ENCODE data around the gene GRIN3B. TPM values are rescaled to one million over a fixed set of nuclear protein-coding genes. Genes with fewer than 3 reads are reported as not detected.

Gene GRIN3B
- total and polyA plus RNA-seq, 2 experiments from 2014 or later: 0.54 TPM; not detected in 1

DNA sequence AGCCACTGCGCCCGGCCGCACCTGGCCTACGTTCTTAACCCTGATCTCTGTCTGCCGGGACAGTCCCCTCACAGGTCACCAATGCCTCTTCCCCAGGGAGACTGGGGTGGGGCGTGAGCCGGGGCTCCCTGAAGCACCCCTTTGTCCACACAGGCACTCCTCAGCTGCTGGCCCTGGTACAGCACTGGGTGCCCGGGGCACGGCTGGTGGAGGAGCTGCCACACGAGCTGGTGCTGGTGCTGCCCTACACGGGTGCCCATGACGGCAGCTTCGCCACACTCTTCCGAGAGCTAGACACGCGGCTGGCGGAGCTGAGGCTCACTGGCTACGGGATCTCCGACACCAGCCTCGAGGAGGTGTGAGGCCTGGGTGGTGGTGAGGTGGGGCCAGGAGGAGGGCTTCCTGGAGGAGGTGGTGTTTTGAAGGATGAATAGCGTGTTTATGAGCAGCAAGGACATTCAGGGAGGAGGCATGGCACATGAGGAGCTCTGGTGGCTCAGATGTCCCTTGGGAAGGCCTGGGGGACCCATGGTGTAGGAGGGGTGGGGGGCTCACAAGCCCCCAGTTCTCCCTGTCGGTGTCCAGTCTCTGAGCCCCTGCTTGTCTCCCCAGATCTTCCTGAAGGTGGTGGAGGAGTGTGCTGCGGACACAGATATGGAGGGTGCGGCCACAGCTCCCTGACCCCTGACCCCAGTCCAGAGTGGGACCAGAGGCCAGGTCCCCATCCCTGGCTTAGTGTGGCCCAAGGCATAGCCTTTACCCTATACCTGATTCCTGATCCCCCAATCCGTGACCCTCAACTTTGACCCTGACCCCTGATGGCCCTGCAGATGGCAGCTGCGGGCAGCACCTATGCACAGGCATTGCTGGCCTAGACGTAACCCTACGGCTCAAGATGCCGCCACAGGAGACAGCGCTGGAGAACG is 53.2 kb downstream of the GRIN3B start:
- Histone ChIP-seq H3K79me2 (ENCODE audit: insufficient read depth) (no peaks in the 10 kb centered on the region), H3K9ac (no peak overlapping the region), H3F3A (ENCODE audit: insufficient read depth) (no peaks in the 10 kb centered on the region), H3K4me3 (no peak overlapping the region), H3K27ac (no peak overlapping the region), H3K36me3 (ENCODE audit: low read depth) (no peaks in the 10 kb centered on the region), H3K27me3 (replicated peaks; ENCODE audit: insufficient read depth) (no peaks in the 10 kb centered on the region), H3K4me1 (ENCODE audit: insufficient read depth) (no peaks in the 10 kb centered on the region), H2AFZ (no peak overlapping the region), H4K20me1 (ENCODE audit: insufficient read depth) (no peaks in the 10 kb centered on the region), H3K9me3 (ENCODE audit: low read depth) (no peaks in the 10 kb centered on the region), H3K4me2 (ENCODE audit: unreplicated experiment) (no peak overlapping the region), H3K9me2 (ENCODE audit: insufficient read depth) (no peaks in the 10 kb centered on the region)
- in situ Hi-C loops (cut with MboI): no loop called here
- 86 to 87% methylated on average over 31 of the region's 31 CpGs for WGBS, 2 experiments (ENCODE audit: low coverage in 1 of 2, low lambda C conversion rate in 2 of 2, missing lambda C conversion rate in 2 of 2)
- TF ChIP-seq EZH2 (IDR thresholded peaks at IDR 0.05; ENCODE audit: insufficient read depth, poor library complexity, severe bottlenecking) (no peak), EZH2phosphoT487 (IDR thresholded peaks at IDR 0.05; ENCODE audit: insufficient read depth, low read depth) (no peak)
- DNase-seq: no peak

DNA sequence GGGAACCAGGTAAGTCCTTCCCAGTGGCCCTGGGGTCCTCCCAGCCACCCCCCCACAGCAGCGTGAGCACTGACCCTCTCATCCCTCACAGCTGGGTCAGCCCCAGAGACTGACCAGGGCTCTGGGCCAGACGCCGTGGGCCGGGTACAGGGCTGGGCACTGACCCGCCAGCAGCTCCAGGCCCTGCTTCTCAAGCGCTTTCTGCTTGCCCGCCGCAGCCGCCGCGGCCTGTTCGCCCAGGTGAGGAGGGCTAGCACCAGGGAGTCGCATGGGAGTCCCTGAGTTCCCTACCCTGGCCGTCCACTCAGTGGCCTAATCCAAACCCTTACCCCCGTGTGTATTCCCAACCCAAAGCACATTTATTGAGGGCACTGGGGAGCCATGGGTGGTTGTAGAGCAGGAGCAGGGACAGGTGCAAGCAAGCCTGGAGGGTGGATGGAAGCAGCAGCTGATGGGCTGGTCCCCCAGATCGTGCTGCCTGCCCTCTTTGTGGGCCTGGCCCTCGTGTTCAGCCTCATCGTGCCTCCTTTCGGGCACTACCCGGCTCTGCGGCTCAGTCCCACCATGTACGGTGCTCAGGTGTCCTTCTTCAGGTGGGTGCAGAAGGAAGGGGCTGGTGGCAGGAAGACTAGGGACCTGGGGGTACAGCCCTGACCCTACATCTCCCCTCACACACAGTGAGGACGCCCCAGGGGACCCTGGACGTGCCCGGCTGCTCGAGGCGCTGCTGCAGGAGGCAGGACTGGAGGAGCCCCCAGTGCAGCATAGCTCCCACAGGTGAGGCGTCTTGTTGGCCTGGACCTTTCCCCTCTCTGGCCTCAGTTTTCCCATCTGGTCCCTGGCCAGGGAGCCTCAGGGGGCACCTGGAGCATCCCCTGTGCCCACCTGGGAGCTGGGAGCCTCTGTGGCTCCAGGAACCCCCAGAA is 54.1 kb downstream of the GRIN3B start:
- no peak overlapping the region for H2AFZ ChIP-seq
- no peaks in the 10 kb centered on the region for H4K20me1 ChIP-seq (ENCODE audit: insufficient read depth)
- H3K9me3 ChIP-seq (ENCODE audit: low read depth): no peaks in the 10 kb centered on the region
- in situ Hi-C loops (cut with MboI): no loop called here
- no peak overlapping the region for H3K4me2 ChIP-seq (ENCODE audit: unreplicated experiment)
- H3K4me1 ChIP-seq (ENCODE audit: insufficient read depth): no peaks in the 10 kb centered on the region
- no peaks in the 10 kb centered on the region for H3K36me3 ChIP-seq (ENCODE audit: low read depth)
- H3K9me2 ChIP-seq (ENCODE audit: insufficient read depth): no peaks in the 10 kb centered on the region
- H3F3A ChIP-seq (ENCODE audit: insufficient read depth): no peaks in the 10 kb centered on the region
- H3K4me3 ChIP-seq: no peak overlapping the region
- no peak overlapping the region for H3K27ac ChIP-seq
- no peaks in the 10 kb centered on the region for H3K79me2 ChIP-seq (ENCODE audit: insufficient read depth)
- WGBS, 2 experiments (ENCODE audit: low coverage in 1 of 2, low lambda C conversion rate in 2 of 2, missing lambda C conversion rate in 2 of 2): 85 to 88% methylated on average over 27 to 28 of the region's 28 CpGs
- no peak for DNase-seq
- no peaks in the 10 kb centered on the region for H3K27me3 ChIP-seq (replicated peaks; ENCODE audit: insufficient read depth)
- H3K9ac ChIP-seq: no peak overlapping the region
- TF ChIP-seq EZH2phosphoT487 (IDR thresholded peaks at IDR 0.05; ENCODE audit: insufficient read depth, low read depth) (no peak), EZH2 (IDR thresholded peaks at IDR 0.05; ENCODE audit: insufficient read depth, poor library complexity, severe bottlenecking) (no peak)

DNA sequence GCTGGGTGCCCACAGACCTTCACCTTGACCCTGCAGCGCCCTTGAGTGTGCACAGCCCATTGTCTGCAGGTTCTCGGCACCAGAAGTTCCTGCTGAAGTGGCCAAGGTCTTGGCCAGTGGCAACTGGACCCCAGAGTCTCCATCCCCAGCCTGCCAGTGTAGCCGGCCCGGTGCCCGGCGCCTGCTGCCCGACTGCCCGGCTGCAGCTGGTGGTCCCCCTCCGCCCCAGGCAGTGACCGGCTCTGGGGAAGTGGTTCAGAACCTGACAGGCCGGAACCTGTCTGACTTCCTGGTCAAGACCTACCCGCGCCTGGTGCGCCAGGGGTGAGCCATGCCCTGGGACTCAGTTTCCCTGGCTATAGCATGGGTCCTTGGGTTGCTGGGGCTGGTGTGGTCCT is 54.8 kb downstream of the GRIN3B start:
- no peak overlapping the region for H2AFZ ChIP-seq
- no peaks in the 10 kb centered on the region for H4K20me1 ChIP-seq (ENCODE audit: insufficient read depth)
- no peaks in the 10 kb centered on the region for H3K9me2 ChIP-seq (ENCODE audit: insufficient read depth)
- no peaks in the 10 kb centered on the region for H3K9me3 ChIP-seq (ENCODE audit: low read depth)
- H3K9ac ChIP-seq: no peak overlapping the region
- no peaks in the 10 kb centered on the region for H3F3A ChIP-seq (ENCODE audit: insufficient read depth)
- no peak overlapping the region for H3K27ac ChIP-seq
- no peaks in the 10 kb centered on the region for H3K4me1 ChIP-seq (ENCODE audit: insufficient read depth)
- DNase-seq: no peak
- no peaks in the 10 kb centered on the region for H3K27me3 ChIP-seq (replicated peaks; ENCODE audit: insufficient read depth)
- H3K4me2 ChIP-seq (ENCODE audit: unreplicated experiment): no peak overlapping the region
- H3K36me3 ChIP-seq (ENCODE audit: low read depth): no peaks in the 10 kb centered on the region
- in situ Hi-C loops (cut with MboI): no loop called here
- no peak overlapping the region for H3K4me3 ChIP-seq
- H3K79me2 ChIP-seq (ENCODE audit: insufficient read depth): no peaks in the 10 kb centered on the region
- TF ChIP-seq EZH2phosphoT487 (IDR thresholded peaks at IDR 0.05; ENCODE audit: insufficient read depth, low read depth) (no peak), EZH2 (IDR thresholded peaks at IDR 0.05; ENCODE audit: insufficient read depth, poor library complexity, severe bottlenecking) (no peak)
- 90% methylated on average over 14 of the region's 14 CpGs for WGBS, 2 experiments (ENCODE audit: low coverage in 1 of 2, low lambda C conversion rate in 2 of 2, missing lambda C conversion rate in 2 of 2)

DNA sequence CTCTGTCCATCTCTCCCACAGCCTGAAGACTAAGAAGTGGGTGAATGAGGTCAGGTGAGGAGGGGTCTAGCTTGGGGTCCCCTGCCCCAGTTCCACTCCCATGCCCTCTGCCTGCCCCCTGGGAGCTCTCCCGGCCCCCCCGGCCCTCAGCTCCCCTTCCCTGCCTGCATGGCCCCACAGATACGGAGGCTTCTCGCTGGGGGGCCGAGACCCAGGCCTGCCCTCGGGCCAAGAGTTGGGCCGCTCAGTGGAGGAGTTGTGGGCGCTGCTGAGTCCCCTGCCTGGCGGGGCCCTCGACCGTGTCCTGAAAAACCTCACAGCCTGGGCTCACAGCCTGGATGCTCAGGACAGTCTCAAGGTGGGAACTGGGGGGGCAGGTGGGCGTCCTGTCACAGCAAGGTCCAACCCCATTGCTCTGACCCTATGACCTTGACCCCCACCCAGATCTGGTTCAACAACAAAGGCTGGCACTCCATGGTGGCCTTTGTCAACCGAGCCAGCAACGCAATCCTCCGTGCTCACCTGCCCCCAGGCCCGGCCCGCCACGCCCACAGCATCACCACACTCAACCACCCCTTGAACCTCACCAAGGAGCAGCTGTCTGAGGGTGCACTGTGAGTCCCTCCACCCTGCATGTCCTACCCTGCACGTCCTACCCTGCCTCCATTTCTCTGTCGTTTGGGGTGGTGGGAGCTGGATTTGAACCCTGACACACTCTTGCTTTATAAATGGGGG is 55.8 kb downstream of the GRIN3B start:
- no peak overlapping the region for H3K4me2 ChIP-seq (ENCODE audit: unreplicated experiment)
- no peaks in the 10 kb centered on the region for H3F3A ChIP-seq (ENCODE audit: insufficient read depth)
- H3K9me2 ChIP-seq (ENCODE audit: insufficient read depth): no peaks in the 10 kb centered on the region
- no peak overlapping the region for H3K27ac ChIP-seq
- no peaks in the 10 kb centered on the region for H3K27me3 ChIP-seq (replicated peaks; ENCODE audit: insufficient read depth)
- H2AFZ ChIP-seq: no peak overlapping the region
- H3K79me2 ChIP-seq (ENCODE audit: insufficient read depth): no peaks in the 10 kb centered on the region
- H3K4me1 ChIP-seq (ENCODE audit: insufficient read depth): no peaks in the 10 kb centered on the region
- H3K36me3 ChIP-seq (ENCODE audit: low read depth): no peaks in the 10 kb centered on the region
- H4K20me1 ChIP-seq (ENCODE audit: insufficient read depth): no peaks in the 10 kb centered on the region
- no peaks in the 10 kb centered on the region for H3K9me3 ChIP-seq (ENCODE audit: low read depth)
- no peak overlapping the region for H3K9ac ChIP-seq
- TF ChIP-seq EZH2 (IDR thresholded peaks at IDR 0.05; ENCODE audit: insufficient read depth, poor library complexity, severe bottlenecking) (no peak), EZH2phosphoT487 (IDR thresholded peaks at IDR 0.05; ENCODE audit: insufficient read depth, low read depth) (no peak)
- no peak overlapping the region for H3K4me3 ChIP-seq
- in situ Hi-C loops (cut with MboI): no loop called here
- DNase-seq: no peak
- WGBS, 2 experiments (ENCODE audit: low coverage in 1 of 2, low lambda C conversion rate in 2 of 2, missing lambda C conversion rate in 2 of 2): 95% methylated on average over 20 of the region's 20 CpGs
